ENCODE results near the gene OR5D13.

DNA sequence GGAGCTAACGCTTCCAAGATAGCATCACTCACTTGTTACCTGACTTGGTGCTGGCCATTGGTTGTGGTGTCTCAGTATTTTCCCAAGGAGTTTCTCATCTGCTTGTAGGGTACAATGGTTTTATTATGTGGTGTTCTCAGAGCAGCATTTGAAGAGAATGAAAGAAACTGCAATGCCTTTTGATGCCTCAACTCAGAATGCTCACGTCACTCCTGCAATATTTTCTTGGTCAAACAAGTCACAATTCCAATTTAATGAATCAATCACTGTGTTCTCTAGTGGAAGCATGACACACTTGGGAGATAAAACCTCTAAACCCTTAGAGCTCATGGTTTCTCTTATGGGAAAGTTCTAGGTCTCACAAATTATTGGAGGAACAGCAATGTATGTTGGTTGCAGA, 20.1 kb downstream of the OR5D13 start:
- TF ChIP-seq JUND (CRISPR knock-in tag; IDR thresholded peaks at IDR 0.05) (no peak), SOX6 (IDR thresholded peaks at IDR 0.05) (no peak), SOX6 (CRISPR knock-in tag; IDR thresholded peaks at IDR 0.05) (no peak), BHLHE40 (IDR thresholded peaks at IDR 0.05; ENCODE audit: low read length) (no peak), RAD21 (CRISPR knock-in tag; IDR thresholded peaks at IDR 0.05) (no peak), GATAD2A (CRISPR knock-in tag; IDR thresholded peaks at IDR 0.05) (no peak)
- TF ChIP-seq, protein P1, sequence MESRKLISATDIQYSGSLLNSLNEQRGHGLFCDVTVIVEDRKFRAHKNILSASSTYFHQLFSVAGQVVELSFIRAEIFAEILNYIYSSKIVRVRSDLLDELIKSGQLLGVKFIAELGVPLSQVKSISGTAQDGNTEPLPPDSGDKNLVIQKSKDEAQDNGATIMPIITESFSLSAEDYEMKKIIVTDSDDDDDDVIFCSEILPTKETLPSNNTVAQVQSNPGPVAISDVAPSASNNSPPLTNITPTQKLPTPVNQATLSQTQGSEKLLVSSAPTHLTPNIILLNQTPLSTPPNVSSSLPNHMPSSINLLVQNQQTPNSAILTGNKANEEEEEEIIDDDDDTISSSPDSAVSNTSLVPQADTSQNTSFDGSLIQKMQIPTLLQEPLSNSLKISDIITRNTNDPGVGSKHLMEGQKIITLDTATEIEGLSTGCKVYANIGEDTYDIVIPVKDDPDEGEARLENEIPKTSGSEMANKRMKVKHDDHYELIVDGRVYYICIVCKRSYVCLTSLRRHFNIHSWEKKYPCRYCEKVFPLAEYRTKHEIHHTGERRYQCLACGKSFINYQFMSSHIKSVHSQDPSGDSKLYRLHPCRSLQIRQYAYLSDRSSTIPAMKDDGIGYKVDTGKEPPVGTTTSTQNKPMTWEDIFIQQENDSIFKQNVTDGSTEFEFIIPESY (CRISPR knock-in tag; IDR thresholded peaks at IDR 0.05) = no peak
